Fibroblast of mammary gland (primary cell): ENCODE results near the gene MRPS18B.

Experiments
- DNase-seq: peaks from one replicate; pipeline ENCODE4 v3.0.0-alpha.2; 2010; ENCODE audit warnings: low read depth
- H3K4me3 ChIP-seq: 2 replicates; pipeline ENCODE4 v1.5.1; 2011; ENCODE audit warnings: low read depth, mild to moderate bottlenecking, low read length, moderate library complexity; ENCODE audit not compliant: control insufficient read depth
- TF ChIP-seq, protein P1 (sequence below): conservative IDR thresholded peaks from 2 replicates; pipeline ENCODE4 v1.5.1; 2011; ENCODE audit warnings: low read depth, low read length, inconsistent platforms; ENCODE audit not compliant: control insufficient read depth, insufficient read depth

MRPS18B gene

DNA sequence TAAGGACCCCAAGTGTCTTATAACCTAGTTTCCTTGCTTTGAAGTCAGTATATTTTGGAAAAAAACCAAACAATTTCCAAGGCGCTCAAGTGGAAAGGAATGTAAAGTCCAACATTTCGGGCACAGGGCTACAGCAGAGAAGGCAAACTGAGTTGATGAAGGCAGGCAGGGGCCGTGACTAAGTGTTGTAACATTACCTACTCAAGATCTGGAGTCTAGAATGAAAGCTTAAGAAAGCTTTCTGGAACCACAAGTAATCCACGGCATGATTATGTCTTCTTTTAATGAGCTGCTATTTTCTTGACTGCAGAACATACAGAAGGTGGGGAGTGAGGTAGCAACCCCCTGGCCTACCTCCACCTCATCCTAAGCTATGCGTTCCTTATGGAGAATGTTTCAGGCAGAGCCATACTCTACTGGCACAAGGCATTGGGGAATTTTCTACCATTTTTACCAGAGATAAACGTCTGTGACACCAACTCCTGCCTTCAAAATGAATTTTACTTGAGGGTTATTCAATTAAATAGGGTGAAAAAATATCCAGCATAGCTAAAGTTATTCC lies 4.9 kb upstream of the MRPS18B start:
- TF ChIP-seq, protein P1, sequence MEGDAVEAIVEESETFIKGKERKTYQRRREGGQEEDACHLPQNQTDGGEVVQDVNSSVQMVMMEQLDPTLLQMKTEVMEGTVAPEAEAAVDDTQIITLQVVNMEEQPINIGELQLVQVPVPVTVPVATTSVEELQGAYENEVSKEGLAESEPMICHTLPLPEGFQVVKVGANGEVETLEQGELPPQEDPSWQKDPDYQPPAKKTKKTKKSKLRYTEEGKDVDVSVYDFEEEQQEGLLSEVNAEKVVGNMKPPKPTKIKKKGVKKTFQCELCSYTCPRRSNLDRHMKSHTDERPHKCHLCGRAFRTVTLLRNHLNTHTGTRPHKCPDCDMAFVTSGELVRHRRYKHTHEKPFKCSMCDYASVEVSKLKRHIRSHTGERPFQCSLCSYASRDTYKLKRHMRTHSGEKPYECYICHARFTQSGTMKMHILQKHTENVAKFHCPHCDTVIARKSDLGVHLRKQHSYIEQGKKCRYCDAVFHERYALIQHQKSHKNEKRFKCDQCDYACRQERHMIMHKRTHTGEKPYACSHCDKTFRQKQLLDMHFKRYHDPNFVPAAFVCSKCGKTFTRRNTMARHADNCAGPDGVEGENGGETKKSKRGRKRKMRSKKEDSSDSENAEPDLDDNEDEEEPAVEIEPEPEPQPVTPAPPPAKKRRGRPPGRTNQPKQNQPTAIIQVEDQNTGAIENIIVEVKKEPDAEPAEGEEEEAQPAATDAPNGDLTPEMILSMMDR, result no peak
- no peak overlapping the region for H3K4me3 ChIP-seq
- DNase-seq, result peak; percentile 65

DNA sequence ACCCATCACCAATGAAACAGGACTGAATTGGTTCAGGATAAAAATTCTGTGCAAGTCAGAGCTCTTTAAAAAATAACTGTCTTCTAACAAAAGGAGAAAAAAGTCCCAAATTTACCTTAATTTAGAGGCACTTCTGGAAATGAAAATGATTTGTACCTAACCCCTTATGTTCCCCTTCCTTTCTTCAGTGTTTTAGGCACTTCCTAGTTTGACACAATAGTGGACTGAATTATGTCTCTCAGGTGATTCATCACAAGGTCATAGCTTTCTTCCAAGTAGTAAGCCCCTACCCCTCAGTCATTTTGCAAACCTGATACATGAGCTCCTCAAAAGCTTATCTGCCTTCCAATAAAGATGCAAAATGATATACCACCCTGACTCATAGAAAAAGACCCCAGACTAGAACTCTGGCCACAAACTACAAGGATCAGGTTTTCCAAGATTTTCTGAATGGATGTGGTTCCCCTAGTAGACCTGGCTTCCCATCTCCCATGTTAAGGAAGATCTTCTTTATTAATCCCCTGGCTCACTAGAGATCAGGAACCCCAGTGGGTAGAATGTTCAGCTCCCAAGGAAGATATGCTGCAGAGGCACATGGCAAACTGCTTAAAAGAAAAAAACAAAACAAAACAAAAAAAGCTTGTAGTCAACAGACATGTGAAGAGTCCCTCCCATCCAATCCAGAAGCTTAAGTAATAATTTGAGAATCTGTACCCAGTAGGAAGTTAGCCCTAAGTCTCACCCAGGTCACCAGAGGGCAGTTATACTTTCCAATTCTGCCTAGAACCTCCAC lies 4.2 kb upstream of the MRPS18B start:
- peak; percentile 60 for DNase-seq
- TF ChIP-seq, protein P1, result no peak
- H3K4me3 ChIP-seq, result no peak overlapping the region

DNA sequence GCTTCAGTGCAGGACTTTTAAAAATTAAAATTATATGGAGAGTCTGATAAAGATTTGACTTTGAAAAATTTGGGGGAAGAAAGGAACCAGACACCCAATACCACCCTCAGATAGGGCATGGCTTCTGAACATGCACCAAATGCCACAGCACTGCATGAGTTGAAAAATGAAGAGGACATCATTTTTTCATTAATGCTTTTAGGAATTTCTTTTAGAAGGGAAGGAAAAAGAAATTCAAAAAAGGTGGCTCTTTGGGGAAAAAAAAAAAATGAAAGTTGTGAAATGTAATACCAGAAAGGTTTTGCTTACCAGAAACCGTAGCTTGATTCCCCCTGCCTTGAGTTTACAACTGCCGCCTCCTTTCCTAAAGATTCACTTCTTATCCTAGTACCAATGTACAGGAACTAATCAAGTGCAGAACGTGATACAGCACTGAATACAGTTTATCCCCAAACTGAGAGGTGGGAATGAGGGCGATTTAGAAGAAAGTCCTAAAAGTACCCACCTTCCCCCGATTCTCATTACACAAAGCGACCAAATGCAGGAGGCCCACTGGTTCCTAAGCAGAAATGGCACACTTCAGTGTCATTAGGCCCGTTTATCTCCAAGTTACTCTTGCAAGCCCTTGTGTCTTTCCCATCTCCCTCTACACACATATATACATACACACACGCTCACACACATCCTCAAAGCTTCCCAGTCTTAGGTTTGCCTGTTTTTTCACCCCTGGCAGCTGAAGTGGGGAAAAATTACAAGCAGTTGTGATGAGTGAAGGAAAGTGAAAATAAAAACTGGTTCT lies 3.4 kb upstream of the MRPS18B start:
- H3K4me3 ChIP-seq, result peak overlapping the region; percentile 55
- TF ChIP-seq, protein P1, result no peak
- DNase-seq, result no peak

DNA sequence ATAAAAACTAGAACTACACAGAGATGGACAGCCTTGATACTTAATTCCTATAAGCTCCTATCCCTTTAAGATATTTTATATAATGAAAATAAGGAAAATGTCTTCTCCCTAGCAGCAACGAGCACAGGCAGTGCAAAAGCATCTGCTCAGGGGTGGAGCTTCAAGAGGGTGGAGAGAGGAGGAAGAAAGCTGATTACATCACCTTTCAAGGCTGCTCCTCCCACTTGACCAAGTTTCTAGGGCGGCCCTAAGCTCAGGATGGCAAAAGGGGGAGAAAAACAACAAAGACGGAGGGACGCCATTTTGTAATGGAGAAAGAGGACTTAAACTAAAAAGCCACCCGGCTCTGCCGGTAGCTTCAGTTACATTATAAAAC lies 2.8 kb upstream of the MRPS18B start:
- TF ChIP-seq, protein P1, result no peak
- peak overlapping the region; percentile 99 for H3K4me3 ChIP-seq
- peak; percentile 98 for DNase-seq

DNA sequence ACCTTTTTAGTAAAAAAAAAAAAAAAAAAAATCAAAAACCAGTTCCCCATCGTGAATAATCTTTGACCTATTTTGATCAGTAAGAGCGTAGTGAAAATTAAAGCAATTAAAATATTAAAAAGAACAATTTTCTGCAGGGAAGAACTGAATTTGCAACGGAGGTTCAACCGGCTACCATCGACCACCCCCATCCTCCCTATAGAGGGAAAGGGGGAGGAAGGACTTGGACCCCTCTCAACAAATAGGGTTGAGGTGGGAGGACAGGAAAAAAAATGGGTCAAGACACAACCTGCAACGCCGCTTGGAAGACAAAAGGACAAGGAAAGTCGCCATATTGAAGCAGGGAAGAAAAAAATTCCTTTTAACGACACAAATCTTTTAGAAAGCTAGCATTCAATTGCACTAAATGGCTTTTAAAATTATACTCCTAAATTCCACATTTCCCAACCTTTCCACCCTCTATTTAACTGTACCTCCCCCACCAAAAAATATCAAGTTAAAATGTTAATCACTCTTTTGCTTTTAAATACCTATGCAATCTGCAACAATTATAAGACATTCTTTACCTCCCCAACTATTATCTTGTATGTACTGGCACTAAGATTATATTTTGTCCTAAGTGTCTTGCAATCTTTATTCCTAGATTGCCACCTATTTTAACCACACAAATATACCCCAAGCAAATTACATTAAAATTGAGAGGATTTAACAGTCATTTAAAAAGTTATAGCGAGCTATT lies 2.3 kb upstream of the MRPS18B start:
- peak overlapping the region; percentile 99 for H3K4me3 ChIP-seq
- DNase-seq, result peak; percentile 89
- TF ChIP-seq, protein P1, result no peak
